Pons (tissue), 1 donor: ENCODE data around the gene RTN1.

Source experiments
- DNase-seq: peaks from one replicate; pipeline ENCODE4 v3.0.0-alpha.2; 2016; ENCODE audit warnings: low spot score

RTN1 gene

DNA sequence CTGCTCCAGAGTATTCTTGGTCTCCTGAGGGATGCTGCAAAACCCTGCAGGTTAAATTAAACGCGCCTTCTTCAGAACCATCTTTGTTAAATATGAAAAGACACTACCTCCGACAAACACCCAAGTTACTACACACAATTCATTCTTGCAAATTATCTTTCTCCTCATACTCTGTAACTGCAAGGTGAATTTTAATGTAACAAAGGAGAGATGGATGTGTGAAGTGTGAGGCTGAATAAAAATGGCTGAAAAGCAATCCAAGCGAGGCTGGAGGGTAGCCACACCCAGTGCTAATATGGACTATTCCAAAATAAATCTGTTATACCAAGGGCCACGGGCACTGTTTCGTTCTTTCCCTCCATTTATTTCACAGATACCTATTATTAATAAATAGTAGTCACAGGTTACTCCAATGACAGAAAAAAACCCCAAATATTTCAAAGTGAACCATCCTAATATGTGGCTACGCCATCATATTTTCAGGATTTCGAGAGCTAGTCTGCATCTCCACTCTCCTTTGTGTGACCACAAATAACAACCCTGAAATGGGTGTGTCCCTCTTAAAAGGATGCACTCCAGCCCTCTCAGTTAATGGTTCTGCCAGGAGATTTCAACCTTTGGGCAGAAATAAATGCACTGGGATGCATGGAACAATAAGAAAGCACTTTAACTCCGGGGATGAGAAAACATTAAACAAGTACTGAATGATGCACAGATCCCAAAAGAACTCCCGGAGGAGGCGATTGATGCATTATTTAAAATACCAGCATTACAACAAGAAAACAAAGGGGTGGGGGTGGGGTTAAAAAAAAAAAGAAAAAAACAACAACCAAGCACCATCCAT lies 240.9 kb downstream of the RTN1 start:
- DNase-seq, result no peak

- no peak for DNase-seq
These were observed 243.5 kb downstream of the RTN1 start for GRCh38 chr14:59627011-59627520.

- no peak for DNase-seq
These were observed 247.9 kb downstream of the RTN1 start for GRCh38 chr14:59622631-59623030.

GRCh38 chr14:59619061-59619460 lies 251.5 kb downstream of the RTN1 start:
- no peak for DNase-seq

GRCh38 chr14:59601056-59601455 lies 269.5 kb downstream of the RTN1 start:
- no peak for DNase-seq

DNA sequence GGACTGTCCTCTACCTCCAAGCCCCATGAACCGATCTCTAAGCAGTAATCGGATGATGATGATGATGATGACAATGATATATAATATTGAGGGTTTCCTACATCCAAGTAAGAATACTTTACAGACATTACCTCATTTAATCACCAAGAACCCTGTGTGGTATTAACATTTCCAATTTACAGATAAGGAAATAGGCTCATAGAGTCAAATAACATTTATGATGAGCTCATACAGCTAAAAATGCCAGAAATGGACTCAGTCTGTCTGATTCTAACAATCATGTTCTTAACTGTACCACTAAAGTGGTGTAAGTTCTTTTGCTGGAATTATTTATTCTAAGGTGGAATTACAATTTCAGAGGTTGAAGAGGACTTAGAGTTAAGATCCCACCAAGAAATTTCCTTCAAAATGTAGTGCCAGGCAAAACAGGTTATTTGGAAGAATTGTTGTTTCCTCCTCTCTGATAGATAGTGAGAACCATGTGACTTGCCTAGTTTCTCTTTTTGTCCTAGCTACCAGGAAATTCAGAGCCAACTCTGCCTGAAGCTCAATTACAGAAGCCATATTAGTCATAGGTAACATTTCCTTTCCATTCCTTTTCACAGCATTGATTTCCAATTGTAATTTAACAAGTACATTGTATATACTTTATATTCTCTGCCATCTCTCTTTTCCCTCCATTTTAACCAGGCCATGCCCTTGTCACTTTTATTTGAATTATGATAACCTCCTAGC lies 270.2 kb downstream of the RTN1 start:
- DNase-seq, result no peak

DNA sequence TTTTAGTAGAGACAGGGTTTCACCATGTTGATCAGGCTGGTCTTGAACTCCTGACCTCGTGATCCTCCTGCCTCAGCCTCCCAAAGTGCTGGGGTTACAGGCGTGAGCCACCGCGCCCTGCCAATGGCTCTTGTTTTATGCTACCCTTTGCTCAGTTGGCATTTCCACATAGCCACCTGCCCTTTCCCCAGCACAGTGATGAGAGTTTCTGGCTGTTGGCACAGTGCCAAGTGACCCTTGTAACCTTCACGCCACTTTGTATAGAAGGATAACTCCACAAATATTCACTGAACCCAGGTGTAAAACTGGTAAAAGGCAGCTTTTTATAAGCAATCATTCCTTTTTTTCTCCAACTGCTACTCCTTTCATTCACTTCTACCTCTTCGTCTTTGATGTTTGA lies 275.5 kb downstream of the RTN1 start:
- DNase-seq, result no peak

DNA sequence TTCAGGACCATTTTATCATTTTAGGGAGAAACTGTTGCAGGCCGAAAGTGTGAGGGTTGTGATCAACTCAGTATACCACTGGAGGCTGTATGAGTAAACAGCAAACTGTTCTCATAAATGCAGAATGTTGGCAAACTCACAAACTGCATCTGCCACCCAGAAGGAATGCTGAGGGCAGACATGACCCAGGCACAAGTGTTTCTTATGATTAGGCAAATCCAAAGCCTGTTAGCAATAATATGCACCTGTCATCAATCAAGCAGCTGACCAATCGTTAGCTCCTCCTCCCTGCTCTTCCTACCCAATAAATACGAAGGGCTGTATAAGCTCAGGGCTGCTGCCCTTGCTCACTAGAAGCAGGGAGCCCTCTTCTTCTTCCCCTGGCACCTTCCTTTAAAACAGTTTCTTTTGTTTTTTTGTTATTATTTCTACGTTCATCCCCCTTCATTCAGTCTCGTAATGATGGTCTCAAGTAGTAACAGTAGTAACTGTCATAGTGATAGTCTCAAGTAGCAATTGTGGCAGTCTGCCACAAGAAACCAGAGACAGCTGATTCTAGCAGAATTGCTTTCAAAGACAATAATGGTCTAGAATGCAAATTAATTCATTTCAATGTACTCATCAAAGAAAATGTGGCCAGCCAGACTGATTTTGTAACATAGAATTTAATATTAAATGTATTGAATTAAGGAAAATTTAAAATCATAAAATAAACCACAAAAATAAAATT lies 278.8 kb downstream of the RTN1 start:
- no peak for DNase-seq

DNA sequence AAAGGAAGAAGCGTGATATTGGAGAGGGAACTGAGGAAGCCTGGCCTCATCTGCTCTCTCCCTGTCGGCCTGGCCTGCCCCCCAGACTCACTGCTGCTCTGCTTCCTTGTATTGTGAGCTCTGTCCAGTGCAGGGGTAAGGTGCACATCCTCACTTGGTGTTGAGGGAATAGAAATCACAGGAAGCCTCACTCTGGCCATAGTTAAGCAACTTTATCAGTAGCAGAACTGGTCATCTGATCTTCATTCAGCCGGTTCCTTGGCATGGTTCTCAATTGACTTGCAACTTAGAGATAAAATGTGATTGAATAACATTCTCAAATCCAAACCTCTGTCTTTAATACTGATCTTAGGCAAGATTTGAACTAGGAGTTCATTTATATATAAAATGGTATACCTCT lies 282.5 kb downstream of the RTN1 start:
- DNase-seq, result no peak

DNA sequence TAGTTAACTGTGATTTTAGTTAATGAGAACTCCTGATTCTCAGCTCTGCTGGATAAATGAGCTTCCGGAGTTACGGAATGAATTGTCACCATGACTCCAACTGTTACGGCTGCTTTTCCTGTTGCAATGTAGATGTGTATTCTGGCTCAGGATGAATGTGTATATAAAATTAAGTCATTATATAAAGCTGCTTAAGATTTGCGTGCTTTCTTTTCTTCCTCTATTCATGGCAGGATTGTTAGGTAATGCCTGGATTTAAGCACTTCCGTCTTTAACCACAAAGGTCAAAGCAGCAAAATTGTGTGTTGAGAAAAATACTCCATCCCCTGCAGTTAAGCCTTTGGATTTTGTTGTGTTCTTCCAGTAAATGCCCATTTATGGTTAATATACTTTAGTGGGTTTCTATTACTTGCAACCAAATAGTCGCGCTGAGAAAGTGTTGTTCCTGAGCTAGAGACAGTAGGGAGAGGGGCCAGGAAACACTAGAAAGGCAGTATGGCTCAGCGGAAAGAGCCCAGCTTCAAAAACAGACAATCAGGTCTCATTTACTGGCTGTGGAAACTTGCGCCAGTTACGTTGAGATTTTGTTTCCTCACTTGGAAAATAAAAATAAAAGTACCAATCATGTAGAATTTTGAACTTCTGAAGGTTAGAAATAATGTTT lies 284.6 kb downstream of the RTN1 start:
- DNase-seq, result no peak

GRCh38 chr14:59583755-59584154 lies 286.8 kb downstream of the RTN1 start:
- DNase-seq, result peak; percentile 24

DNA sequence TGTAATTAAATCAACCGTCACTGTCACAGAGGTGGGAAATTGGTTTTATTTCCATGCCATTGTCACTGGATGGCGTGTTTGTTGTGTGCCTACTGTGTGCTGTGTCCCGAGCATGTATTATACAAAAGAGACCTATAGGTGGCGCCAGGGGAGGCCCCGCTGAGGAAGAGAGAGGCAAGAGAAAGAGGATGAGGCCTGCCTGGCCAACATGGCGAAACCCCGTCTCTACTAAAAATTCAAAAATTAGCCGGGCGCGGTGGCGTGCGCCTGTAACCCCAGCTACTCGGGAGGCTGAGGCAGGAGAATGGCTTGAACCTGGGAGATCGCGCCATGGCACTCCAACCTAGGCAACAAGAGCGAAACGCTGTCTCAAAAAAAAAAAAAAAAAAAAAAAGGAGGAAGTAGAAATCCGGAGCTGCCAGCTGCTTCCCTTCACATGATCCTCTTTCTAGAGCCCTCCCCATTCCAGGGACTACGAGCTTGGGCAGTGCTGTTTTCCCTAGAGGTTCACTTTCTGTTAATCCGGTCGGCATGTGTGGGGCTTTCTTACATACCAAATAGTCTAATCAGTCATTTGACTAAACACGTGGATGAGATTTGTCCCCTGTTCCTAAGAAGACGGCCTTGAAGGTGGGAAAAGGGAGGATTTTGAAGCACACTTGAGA lies 287.6 kb downstream of the RTN1 start:
- peak; percentile 42 for DNase-seq

DNA sequence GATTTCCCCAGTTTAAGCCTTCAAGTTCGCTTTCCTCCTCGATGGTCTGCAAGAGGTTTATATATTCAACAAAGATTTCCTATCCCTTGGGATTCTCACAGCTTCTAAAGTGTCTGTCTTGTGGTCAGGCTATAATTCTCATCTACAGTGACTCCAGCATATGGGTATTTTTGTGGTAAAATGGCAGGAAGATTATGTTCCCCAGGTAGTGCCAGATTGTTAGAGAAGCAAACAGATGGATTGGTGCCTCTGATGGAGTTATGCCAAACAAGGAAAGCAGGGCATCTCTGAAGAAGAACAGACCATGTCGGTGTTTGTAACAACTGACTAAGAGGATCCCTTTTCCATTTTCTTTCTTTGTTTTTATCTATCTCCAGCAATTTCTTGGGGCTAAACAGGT lies 288.4 kb downstream of the RTN1 start:
- peak; percentile 15 for DNase-seq

DNA sequence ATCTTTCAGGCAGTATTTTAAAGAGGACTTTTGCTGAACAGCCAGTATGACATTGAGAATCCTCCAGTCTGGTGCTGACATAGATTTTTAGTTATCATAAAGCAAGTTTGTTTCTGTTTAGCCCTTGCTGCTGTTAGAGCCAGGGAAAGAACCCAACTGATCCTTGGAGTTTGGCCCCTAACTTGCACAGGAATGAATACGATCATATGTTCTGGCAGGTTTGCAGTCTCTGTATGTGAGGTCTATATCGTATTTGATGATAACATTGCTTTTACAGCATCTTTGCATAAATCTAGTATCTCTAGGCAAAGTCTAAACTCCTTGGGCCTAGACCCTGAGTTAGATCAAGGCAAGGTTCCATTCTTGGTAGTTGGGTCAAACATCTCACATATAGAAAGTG lies 289.7 kb downstream of the RTN1 start:
- no peak for DNase-seq

DNA sequence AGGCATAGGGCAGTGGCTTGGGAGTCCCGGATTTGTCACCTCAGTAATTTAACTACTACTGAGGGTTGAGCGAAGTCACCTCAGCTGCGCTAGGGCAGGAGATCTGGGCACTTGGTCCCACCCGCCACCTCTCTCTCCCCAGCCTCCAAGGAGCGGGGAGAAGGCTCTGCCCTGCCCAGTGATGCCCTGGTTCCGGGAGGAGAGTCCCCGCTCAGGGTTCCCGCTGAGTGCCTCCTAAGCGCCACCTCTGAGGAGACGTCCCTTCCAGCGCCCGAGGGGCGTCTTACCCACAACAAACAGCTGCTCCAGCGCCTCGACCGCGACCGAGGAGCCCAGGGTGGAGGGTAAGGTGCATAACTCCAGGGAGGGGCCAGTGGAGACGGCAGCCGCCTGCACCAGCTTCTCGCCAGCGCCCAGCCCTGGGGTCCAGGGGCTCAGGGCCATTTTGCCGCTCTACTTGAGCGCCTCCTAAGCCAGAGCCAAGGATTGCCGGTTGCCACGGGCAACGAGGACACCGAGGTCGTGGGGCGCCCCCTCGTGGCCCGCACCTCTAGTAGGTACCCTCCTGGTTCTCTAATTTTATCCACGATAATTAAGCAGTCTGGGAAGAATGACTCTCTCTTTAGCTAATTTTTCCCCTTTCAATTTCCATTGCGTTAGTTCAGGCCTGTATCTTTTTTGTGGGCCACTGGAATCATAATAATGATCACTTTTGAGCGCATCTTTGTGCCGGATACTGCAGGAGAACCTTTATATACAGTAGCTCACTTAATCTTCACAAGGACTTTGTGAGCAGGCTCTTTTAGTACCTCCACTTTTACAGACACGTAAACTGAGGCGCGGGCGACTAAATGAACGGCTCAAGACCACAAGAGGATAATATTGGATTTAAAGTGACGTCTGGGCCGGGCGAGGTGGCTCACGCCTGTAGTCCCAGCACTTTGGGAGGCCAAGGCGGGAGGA lies 294.0 kb downstream of the RTN1 start, which contains the start of gene CCDC175:
CCDC175 (minus strand) TSS at position 481 of the 963 bp plus-strand sequence; CDS start at position 444, 37 bp downstream.
- DNase-seq, result peak; percentile 80

- no peak for DNase-seq
These were observed 300.5 kb downstream of the RTN1 start for GRCh38 chr14:59570122-59570521.

DNA sequence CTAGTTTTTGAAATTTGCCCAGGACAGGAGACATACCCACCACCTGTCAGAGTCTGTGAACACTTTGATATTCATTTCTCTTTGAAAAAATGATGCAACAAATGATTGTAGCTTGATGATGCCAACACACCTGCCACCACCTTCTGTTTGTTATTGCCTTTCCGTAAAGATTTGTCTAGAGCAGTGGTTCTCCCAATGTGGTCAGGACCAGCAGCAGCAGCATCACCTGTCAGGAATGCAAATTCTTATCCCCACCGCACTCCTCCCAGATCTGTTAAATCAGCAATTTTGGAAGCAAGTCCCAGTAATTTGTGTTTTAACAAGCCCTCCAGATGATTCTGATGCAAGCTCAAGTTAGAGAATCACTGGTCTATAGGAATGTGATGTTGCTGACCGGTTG lies 303.9 kb downstream of the RTN1 start:
- no peak for DNase-seq

DNA sequence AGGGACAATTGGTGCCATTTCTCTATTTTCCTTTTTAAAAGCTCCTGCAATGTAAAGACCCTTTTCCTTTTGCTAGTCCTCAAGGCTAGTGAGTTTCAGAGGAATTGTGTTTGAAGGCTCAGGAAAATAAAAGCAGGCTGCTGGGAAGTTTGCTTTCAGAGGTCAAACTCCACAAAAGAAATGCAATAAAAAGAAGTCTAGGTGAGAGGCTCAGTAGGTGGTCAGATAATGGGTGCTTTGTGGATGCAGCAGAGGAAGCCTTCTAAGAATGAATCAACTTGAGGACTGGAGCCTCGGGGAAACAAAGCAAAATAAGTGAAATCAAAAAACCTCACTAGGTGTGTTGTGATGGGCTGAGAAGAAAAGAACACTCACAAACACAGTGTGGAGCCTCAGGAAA lies 304.3 kb downstream of the RTN1 start:
- no peak for DNase-seq

GRCh38 chr14:59565087-59565486 lies 305.5 kb downstream of the RTN1 start:
- DNase-seq, result no peak

GRCh38 chr14:59564366-59564765 lies 306.2 kb downstream of the RTN1 start:
- DNase-seq, result no peak
